GM21528 (cell line): ENCODE measurements around the gene SGTB.

Experiments used
- ATAC-seq: cut with Tn5 transposase; IDR thresholded peaks from one replicate; pipeline ENCODE4 v1.9.1; 2021; ENCODE audit warnings: mild to moderate bottlenecking, moderate library complexity; ENCODE audit not compliant: unreplicated experiment, low FRiP score

SGTB gene, protein sequence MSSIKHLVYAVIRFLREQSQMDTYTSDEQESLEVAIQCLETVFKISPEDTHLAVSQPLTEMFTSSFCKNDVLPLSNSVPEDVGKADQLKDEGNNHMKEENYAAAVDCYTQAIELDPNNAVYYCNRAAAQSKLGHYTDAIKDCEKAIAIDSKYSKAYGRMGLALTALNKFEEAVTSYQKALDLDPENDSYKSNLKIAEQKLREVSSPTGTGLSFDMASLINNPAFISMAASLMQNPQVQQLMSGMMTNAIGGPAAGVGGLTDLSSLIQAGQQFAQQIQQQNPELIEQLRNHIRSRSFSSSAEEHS

DNA sequence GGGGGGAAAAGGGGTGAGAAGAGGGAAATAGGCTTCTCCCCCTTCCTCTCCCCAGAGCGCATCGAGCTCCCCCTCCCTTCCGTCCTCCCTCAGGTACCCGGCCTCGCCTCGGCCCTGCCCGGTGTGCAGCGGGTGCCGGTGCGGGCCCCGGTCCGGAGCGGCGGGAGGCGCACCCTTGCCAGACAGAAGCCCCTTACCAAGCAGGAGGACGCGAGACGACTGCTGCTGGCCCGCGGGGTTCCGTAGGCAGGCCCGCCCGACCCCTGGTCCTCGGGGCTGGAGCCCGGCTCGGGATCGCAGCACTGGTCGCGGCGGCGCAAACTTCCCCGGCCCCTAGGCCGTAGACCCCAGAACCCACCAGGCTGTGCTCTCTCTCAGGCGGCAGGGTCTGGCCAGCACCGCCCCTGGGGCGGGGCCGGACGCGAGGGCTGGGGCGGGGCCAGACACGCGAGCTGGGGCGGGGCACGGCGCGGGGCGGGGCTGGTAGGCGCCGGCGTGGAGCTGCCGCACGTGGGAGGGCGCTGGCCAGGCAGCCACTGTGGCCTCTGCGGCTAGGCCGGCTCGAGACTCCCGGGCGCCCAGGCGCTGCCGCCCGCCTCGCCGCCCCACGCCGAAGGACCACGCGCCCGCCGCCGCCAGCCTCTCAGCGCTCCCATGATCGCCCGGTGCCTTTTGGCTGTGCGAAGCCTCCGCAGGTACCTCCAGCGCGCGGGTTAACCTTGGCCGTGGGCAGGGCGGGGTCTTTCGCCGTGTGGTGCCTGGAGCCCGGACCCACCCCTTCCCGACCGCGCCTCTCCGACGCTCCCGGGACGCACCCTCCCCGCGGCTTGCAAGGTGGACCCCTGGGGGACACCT, at the start of gene SGTB, which contains the start of gene NLN:
SGTB (minus strand) TSS at position 390 of the 855 bp plus-strand sequence. CDS start 1,302 bp downstream, outside the sequence.
NLN (plus strand) TSS at position 486 of the 855 bp plus-strand sequence; CDS start at position 655, 169 bp downstream.
- peak; percentile 91 for ATAC-seq

DNA sequence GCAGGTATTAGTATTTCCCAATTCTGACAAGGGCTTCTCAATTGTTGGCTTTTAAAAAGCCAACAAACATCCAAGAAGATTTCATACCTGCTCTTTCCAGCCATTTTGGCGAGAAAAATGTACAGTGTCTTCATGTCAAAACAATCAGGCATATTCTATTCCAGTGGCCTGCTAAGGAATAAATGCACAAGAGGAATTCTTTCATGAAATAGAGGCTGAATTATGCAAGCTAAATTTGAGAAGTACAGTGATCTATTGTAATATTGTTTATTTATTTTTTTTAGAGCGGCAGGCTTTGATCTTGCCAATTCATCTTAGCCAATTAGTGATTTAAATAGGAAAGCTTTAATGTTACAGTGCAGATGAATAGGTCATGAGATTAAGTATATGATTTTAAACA, 49.4 kb upstream of the SGTB start:
- ATAC-seq: no peak

DNA sequence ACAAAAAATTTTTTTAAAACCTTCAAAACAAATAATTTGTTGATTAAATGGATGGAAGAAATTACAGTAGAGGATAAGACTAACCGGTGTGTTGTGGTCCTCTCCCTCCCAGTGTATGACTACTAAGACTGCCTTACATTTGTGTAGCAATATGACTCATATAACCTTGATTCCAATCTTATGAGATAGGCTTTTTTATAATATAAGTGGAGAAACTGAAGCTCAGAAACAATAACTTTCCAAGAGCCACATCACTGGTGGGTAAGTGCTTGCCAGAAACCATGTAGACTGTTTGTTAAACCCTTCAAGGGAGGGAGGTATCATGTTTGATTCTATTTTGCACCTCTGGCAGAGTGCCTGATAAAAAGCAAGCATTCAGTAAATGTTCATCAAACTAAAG, 47.6 kb upstream of the SGTB start:
- no peak for ATAC-seq

DNA sequence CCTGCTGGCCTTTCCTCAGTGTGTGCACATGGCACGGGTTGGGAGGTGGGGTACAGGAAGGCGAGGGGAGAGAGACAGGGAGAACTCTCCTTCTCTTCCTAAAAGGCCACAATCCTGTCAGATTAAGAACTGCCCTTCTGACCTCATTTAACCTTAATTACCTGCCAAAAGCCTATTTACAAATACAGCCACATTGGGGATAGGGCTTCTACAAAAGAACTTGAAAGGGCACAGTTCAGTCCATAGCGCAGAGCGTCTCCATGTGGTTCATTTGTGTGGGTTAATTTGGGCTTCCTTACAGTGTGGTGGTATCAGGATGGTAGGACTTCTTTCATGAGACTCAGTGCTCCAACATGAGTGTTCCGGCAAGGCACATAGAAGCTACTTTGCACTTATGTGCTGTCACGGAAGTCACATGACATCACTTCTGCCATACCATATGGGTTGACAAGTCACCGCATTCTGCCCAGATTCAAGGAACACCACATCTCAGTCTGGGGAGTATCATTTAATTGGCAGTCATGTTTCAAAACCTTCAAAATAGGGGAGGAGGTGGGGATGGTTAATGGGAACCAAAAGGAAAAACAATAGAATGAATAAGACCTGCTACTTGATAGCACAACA, 46.9 kb upstream of the SGTB start:
- ATAC-seq: no peak

DNA sequence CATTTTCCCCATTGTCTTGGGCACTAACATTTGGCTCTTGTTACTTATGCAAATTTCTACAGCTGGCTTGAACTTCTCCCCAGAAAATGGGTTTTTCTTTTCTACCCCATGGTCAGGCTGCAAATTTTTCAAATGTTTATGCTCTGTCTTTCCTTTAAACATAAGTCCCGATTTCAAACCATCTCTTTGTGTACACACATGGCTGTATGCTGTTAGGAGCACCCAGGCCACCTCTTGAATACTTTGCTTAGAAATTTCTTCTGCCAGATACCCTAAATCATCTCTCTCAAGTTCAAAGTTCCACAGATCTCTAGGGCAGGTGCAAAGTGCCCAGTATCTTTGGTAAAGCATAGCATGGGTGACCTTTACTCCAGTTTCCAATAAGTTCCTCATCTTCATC, 45.7 kb upstream of the SGTB start:
- no peak for ATAC-seq

DNA sequence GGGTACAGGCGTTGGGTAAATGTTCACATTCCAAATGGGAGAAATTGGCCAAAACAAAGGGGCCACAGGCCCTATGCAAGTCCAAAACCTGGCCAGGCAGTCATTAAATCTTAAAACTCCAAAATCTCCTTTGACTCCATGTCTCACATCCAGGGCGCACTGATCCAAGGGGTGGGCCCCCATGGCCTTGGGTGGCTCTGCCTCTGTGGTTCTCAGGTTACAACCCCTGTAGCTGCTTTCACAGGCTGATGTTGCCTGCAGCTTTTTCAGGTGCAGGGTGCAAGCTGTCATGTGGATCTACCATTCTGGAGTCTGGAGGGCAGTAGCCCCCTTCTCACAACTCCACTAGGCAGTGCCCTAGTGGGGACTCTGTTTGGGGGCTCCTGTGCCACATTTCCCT, 44.9 kb upstream of the SGTB start:
- no peak for ATAC-seq

DNA sequence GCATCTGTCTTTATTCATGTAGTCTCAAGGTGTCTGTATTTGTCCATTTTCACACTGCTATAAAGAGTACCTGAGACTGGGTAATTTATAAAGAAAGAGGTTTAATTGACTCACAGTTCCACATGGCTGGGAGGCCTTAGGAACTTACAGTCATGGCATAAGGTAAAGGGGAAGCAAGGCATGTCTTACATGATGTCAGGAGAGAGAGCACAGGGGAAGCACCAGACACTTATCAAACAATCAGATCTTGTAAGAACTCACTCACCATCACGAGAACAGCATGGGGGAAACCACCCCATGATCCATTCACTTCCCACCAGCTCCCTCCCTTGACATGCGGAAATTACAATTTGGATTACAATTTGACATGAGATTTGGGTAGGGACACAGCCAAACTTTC, 44.3 kb upstream of the SGTB start:
- ATAC-seq: no peak

DNA sequence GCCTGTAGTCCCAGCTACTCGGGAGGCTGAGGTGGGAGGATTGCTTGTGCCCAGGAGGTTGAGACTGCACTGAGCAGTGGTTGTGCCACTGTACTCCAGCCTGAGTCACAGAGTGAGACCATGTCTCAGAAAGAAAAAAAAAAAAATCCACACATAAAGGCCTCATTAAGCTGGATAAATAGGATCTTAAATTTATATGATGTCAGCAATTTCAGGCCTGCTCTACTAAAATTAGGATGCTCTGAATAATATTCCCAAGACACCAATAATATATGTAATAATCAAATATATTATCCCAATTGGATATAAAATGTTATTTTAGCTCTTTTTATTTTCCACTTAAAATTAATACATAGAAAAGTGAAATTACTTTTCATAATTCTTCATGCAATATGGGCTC, 43.7 kb upstream of the SGTB start:
- no peak for ATAC-seq

DNA sequence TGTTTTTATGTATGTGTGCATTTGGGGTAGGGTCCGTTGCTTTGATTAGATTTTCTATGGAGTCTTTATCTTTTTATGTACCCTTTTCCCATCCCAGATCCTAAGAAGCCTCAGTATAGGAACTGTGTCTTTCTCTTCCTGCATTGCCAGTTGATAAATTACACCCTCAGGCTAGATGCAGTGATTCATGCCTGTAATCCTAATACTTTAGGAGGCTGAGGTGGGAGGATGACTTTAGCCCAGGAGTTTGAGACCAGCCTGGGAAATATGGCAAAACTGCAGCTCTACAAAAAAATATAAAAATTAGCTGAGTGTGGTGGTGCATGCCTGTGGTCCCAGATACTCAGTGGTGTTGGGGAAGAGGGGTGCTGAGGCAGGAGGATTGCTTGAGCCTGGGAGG, 40.3 kb upstream of the SGTB start:
- ATAC-seq: no peak

DNA sequence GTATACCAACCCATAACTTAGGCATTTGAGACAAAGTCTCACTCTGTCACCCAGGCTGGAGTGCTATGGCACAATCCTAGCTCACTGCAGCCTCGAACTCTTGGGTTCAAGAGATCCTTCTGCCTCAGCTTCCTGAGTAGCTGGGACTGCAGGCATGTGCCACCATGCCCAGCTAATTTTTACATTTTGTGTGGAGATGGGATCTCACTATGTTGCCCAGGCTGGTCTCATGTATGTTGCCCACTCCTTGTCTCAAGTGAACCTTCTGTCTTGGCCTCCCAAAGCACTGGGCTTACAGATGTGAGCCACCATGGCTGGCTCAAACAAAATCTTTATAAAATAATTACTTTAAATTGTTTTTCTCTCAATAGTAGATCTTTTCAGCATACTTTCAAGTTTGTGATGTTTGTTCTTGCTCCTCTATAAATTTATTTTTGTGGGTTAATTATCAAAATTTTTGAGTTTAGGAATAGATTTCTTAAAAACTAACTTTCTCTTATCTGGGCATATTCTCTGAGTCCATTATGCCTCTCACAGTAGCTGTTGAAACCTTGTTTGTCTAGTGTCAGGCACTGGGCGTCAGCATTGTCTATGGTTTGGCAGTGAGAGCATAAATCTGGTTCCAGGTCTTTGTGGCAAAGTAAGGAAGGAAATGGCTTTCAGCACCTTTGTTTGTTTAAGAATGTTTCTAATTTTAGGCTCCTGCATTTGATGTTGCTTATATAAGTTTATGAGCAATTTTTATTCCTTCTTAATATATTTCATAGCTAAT, 38.8 kb upstream of the SGTB start:
- ATAC-seq: peak; percentile 60

DNA sequence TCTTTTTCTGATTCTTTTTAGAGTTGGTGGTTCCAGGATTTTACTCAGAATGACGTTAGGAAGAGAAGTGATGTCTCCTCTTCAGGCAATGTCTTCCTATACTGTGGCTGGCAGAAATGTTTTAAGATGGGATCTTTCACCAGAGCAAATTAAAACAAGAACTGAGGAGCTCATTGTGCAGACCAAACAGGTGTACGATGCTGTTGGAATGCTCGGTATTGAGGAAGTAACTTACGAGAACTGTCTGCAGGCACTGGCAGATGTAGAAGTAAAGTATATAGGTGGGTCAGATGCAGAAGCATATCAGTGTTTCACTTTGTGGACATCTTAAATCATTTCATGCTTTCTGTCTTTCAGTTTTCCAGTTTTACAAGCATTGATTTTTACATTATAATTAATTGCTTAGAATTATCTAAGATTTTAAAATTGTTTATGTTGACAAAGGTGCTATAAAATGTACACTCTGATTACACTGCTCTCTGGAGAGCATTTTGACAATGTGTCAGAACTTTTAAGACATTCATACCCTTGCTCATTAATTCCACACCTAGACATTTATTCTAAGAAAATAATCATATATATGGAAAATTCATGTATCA, 36.7 kb upstream of the SGTB start:
- no peak for ATAC-seq

DNA sequence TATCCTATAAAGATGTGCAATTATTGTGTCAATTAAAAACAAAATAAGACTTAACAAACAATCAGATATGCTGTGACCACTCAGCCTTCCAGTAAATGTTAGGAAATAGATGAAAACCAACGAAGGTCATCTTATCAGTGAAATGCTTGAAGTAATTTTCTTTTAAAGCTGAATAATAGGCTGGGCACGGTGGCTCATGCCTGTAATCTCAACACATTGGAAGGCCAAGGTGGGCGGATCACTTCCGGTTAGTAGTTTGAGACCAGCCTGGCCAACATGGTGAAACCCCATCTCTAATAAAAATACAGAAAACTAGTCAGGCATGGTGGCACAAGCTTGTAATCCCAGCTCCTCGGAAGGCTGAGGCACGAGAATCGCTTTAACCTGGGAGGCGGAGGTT, 31.3 kb upstream of the SGTB start:
- ATAC-seq: no peak

DNA sequence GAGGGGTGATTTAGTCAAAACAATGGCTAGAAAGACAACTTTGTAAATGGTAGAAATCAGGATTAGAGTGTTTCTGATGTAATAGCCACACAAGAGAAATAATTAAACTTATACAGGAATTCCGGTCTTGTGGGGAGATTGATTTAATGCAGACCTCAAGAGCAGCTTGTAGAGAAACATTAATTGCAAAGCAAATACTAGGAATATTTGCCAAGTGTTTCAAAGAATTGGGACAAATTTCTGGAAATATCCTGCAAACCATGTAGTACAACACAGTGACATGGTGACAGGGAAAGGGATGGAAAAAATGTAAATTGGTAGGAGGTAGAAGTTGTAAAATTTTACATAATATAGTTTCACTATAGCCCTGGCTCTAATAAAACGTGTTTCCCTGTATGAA, 29.0 kb upstream of the SGTB start:
- ATAC-seq: no peak

DNA sequence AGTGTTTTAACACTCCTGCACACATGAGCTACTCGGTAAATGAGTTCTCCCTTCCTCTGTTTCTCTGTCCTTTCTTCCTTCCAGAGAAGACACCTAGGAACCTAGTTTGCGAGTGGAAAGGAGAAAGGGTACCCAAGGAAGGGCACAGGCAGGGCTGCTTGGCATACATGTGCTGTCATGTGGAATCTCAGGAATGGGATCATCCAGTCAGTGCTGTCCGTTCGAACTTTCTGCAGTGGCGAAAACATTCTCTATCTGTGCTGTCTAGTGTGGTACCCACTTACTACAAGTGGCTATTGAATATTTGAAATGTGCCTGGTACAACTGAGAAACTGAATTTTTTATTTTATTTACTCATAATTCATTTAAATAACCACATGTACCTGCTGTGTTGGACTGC, 28.0 kb upstream of the SGTB start:
- ATAC-seq: no peak

DNA sequence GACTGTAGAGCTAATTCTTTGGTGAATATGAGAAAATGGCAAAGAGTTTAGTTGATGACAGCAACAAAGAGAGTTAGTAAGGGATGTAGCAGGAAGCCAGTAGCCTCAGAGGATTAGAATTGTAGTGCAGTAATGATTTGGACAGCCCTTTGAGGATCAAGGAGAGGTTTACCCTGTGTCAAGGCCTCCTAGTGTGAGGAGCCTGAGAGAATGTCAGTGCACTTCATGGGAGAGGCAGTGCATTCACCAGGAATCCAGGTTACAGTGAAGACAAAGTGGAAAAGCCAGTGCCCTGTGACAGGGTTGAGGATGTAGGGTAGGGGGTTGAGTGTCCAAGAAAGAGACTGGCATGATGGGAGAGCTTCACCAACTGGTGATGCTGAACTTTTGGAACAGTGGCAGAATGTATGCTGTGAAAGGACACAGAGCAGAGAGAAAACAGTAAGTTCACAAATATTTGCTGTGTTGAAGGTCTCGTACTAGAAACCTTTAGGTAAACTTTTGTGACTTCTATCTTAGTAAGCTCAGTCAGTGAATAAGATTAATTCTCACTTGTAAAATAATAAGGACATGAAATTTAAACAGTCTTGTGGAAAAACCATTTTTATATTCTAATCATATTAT, 27.4 kb upstream of the SGTB start:
- ATAC-seq: no peak

DNA sequence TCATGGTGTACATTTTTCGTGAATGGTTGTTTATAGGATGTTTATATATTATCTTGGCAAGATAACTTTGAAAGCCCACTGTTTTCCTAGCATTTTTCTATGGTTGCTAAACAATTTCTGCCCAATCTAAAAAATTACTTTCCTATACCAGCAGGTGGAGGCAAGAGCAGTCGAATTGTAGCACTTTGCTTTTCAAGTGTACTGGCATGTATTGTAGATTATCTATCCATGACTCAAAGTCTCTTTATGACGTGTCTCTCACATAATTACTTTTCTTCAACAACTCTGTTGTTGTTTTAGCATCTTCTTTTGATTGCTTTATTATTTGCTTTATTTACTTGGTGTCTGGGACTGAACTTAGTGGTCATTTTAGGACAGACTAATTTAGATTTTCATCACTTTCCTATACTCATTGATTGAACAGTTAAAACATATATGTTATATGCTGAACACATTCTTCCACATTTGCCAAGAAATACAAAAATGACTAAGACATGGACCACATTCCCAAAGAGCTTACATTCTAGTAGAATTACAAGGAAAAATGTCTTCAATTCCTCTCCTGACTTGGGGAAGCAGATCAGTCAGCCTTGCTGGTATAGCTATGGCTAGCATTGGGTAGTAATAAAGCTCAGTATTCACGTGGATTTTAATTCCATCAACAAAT, 20.8 kb upstream of the SGTB start:
- peak; percentile 85 for ATAC-seq

DNA sequence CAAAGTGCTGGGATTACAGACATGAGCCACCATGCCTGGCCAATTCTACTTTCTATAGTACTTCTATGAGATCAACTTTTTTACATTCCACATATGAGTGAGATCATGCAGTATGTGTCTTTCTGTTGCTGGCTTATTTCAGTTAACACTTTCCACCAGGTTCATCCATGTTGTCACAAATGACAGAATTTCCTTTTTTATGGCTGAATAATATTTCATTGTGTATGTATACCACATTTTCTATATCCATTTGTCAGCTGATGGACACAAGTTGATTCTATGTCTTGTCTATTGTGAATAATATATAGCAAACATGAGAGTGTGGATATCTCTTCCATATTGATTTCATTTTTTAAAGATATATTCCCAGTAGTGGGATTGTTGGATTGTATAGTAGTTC, 17.3 kb upstream of the SGTB start:
- ATAC-seq: no peak

DNA sequence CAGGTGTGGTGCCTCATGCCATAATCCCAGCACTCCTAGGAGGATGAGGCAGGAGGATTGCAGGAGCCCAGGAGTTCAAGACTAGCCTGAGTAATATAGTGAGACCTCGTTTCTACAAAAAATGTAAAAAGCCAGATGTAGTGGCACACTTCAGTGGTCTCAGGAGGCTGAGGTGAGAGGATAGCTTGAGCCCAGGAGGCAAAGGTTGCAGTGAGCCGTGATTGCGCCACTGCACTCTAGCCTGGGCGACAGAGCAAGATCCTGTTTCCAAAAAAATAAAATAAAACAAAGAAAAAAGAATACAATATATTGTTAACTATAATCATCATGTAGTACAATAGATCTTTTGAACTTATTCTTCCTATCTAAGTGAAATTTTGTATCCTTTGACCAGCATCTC, 16.4 kb upstream of the SGTB start:
- ATAC-seq: no peak

DNA sequence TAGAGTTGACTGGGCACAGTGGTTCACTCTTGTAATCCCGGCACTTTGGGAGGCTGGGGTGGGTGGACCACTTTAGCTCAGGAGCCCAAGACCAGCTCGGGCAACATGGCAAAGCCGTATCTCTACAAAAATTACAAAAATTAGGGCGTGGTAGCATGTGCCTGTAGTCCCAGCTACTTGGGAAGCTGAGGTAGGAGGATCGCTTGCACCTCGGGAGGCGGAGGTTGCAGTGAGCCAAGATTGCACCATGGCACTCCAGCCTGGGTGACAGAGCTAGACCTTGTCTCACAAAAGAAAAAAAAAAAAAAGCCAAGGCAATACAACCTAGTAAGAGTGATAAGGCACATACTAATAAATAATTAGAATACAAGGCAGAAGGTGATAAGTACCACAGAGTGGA, 15.9 kb upstream of the SGTB start:
- ATAC-seq: no peak
